H9 (cell line): Measurements from ENCODE around the gene PRDM11. TPM values are rescaled to one million over a fixed set of nuclear protein-coding genes. Genes with fewer than 3 reads are reported as not detected.

ENCODE experiments used
- DNase-seq: peaks from one replicate; pipeline ENCODE4 v3.0.0-alpha.2; 2017
- H2AFZ ChIP-seq: one replicate; pipeline ENCODE4 v1.6.1; 2013; ENCODE audit warnings: mild to moderate bottlenecking, low read length, control low read depth, moderate library complexity
- H2AK5ac ChIP-seq: 2 replicates; pipeline ENCODE4 v1.6.1; 2013; ENCODE audit warnings: low read length, control low read depth, mixed read lengths; ENCODE audit not compliant: insufficient read length
- H2BK120ac ChIP-seq: one replicate; pipeline ENCODE4 v1.6.1; 2013; ENCODE audit warnings: low read depth, mild to moderate bottlenecking, low read length, control low read depth, inconsistent platforms; ENCODE audit not compliant: poor library complexity, severe bottlenecking
- H2BK12ac ChIP-seq: 2 replicates; pipeline ENCODE4 v1.6.1; 2013; ENCODE audit warnings: low read length, control low read depth, mixed read lengths, low read depth; ENCODE audit not compliant: insufficient read length
- H2BK15ac ChIP-seq: 2 replicates; pipeline ENCODE4 v1.6.1; 2013; ENCODE audit warnings: low read depth, low read length, control low read depth
- H2BK20ac ChIP-seq: one replicate; pipeline ENCODE4 v1.6.1; 2013; ENCODE audit warnings: low read depth, mild to moderate bottlenecking, low read length, control low read depth, inconsistent platforms; ENCODE audit not compliant: poor library complexity, severe bottlenecking
- H2BK5ac ChIP-seq: 2 replicates; pipeline ENCODE4 v1.6.1; 2013; ENCODE audit warnings: low read length, control low read depth, mixed read lengths; ENCODE audit not compliant: insufficient read length
- H3K14ac ChIP-seq: 2 replicates; pipeline ENCODE4 v1.6.1; 2013; ENCODE audit warnings: low read length, control low read depth; ENCODE audit not compliant: insufficient read depth
- H3K18ac ChIP-seq: 2 replicates; pipeline ENCODE4 v1.6.1; 2013; ENCODE audit warnings: low read depth, mild to moderate bottlenecking, mixed read lengths, low read length, control low read depth; ENCODE audit not compliant: insufficient read length
- H3K23ac ChIP-seq: 2 replicates; pipeline ENCODE4 v1.6.1; 2013; ENCODE audit warnings: low read length, control low read depth, mixed read lengths, low read depth; ENCODE audit not compliant: insufficient read length
- H3K23me2 ChIP-seq: 2 replicates; pipeline ENCODE4 v1.6.1; 2013; ENCODE audit warnings: low read depth, mild to moderate bottlenecking, mixed read lengths, low read length, control low read depth; ENCODE audit not compliant: insufficient read length, poor library complexity, severe bottlenecking
- H3K27ac ChIP-seq: 2 replicates; pipeline ENCODE4 v1.5.1; 2013; ENCODE audit warnings: low read length, control low read depth, mixed read lengths, low read depth; ENCODE audit not compliant: insufficient read length
- H3K27me3 ChIP-seq: 2 replicates; pipeline ENCODE4 v1.6.1; 2013; ENCODE audit warnings: low read length, control low read depth, inconsistent platforms; ENCODE audit not compliant: insufficient read depth
- H3K4ac ChIP-seq: 2 replicates; pipeline ENCODE4 v1.6.1; 2013; ENCODE audit warnings: low read depth, mild to moderate bottlenecking, control low read depth, inconsistent platforms, low read length, moderate library complexity
- H3K4me1 ChIP-seq: 2 replicates; pipeline ENCODE4 v1.6.1; 2013; ENCODE audit warnings: low read length, control low read depth, inconsistent platforms; ENCODE audit not compliant: insufficient read depth
- H3K4me2 ChIP-seq: 2 replicates; pipeline ENCODE4 v1.6.1; 2013; ENCODE audit warnings: low read length, control low read depth, mixed read lengths; ENCODE audit not compliant: insufficient read length, insufficient read depth
- H3K56ac ChIP-seq: 2 replicates; pipeline ENCODE4 v1.6.1; 2013; ENCODE audit warnings: low read depth, mild to moderate bottlenecking, mixed read lengths, low read length, control low read depth; ENCODE audit not compliant: insufficient read length
- H3K79me1 ChIP-seq: 2 replicates; pipeline ENCODE4 v1.6.1; 2013; ENCODE audit warnings: low read depth, mild to moderate bottlenecking, moderate library complexity, low read length, control low read depth, inconsistent platforms; ENCODE audit not compliant: insufficient read depth, poor library complexity, severe bottlenecking
- H3K79me2 ChIP-seq: 2 replicates; pipeline ENCODE4 v1.6.1; 2013; ENCODE audit warnings: low read length, control low read depth, inconsistent platforms; ENCODE audit not compliant: insufficient read depth
- H3K9ac ChIP-seq: 2 replicates; pipeline ENCODE4 v1.6.1; 2013; ENCODE audit warnings: low read length, control low read depth, mixed read lengths; ENCODE audit not compliant: insufficient read length; ENCODE audit errors: extremely low read depth
- H3K9me3 ChIP-seq: one replicate; pipeline ENCODE4 v1.6.1; 2013; ENCODE audit warnings: low read depth, low read length, inconsistent platforms; ENCODE audit not compliant: control insufficient read depth
- H3T11ph ChIP-seq: one replicate; pipeline ENCODE4 v1.6.1; 2013; ENCODE audit warnings: mild to moderate bottlenecking, low read length, control low read depth, inconsistent platforms
- H4K20me1 ChIP-seq: one replicate; pipeline ENCODE4 v1.6.1; 2013; ENCODE audit not compliant: control insufficient read depth, insufficient read length, insufficient read depth
- H4K5ac ChIP-seq: 2 replicates; pipeline ENCODE4 v1.6.1; 2013; ENCODE audit warnings: low read depth, mild to moderate bottlenecking, mixed read lengths, low read length, control low read depth; ENCODE audit not compliant: insufficient read length
- H4K8ac ChIP-seq: replicated peaks from 2 replicates; pipeline ENCODE4 v1.6.1; 2013; ENCODE audit warnings: low read length, control low read depth, mixed read lengths, low read depth; ENCODE audit not compliant: insufficient read length
- H4K91ac ChIP-seq: 2 replicates; pipeline ENCODE4 v1.6.1; 2013; ENCODE audit warnings: low read depth, mild to moderate bottlenecking, moderate library complexity, mixed read lengths, low read length, control low read depth; ENCODE audit not compliant: insufficient read length
- H3K27ac Mint-ChIP-seq, 3 experiments: 2 replicates in 2 of 3; 3 replicates in 1 of 3; pipeline ENCODE4 v1.8.0; 2020 to 2021; ENCODE audit warnings: mixed read lengths in 3 of 3, mild to moderate bottlenecking in 1 of 3, moderate library complexity in 1 of 3
- H3K27me3 Mint-ChIP-seq: 2 replicates; pipeline ENCODE4 v1.8.0; 2021; ENCODE audit warnings: low read depth, mild to moderate bottlenecking, moderate library complexity, mixed read lengths
- H3K36me3 Mint-ChIP-seq, 3 experiments: 2 replicates in 2 of 3; 3 replicates in 1 of 3; pipeline ENCODE4 v1.8.0; 2020 to 2021; ENCODE audit warnings: low read depth in 3 of 3, mixed read lengths in 3 of 3; ENCODE audit not compliant: insufficient read depth in 1 of 3
- H3K4me1 Mint-ChIP-seq, 2 experiments: 2 replicates each; pipeline ENCODE4 v1.8.0; 2020; ENCODE audit warnings: mixed read lengths in 2 of 2
- H3K4me3 Mint-ChIP-seq, 2 experiments: 2 replicates in 1 of 2; 3 replicates in 1 of 2; pipeline ENCODE4 v1.8.0; 2020 to 2021; ENCODE audit warnings: mild to moderate bottlenecking in 2 of 2, mixed read lengths in 2 of 2, moderate library complexity in 1 of 2
- H3K9me3 Mint-ChIP-seq, 2 experiments: 2 replicates in 1 of 2; 3 replicates in 1 of 2; pipeline ENCODE4 v1.8.0; 2020; ENCODE audit warnings: mild to moderate bottlenecking in 2 of 2, mixed read lengths in 2 of 2, moderate library complexity in 1 of 2
- CTCF ChIP-seq: fragments of 200-600 bp; sonication (generic); conservative IDR thresholded peaks from 3 replicates; pipeline ENCODE4 v1.8.0; 2021; ENCODE audit warnings: antibody characterized with exemption, mild to moderate bottlenecking
- WGBS: extraction: QIAGEN DNeasy Blood & Tissue Kit; methylation state at CpG from one replicate; pipeline ENCODE4 v1.1.7; 2013; ENCODE audit warnings: missing lambda C conversion rate, low lambda C conversion rate, mixed read lengths; ENCODE audit not compliant: insufficient read length; ENCODE audit errors: extremely low coverage; 5-methylcytosine and 5-hydroxymethylcytosine counted together
- total RNA-seq: library from RNA; stranded (reverse); gene quantifications from 2 replicates; pipeline ENCODE4 v1.2.1, GENCODE V29; 2021

PRDM11 gene
- total RNA-seq, 1 experiment from 2014 or later, result 11.5 TPM

GRCh38 chr11:45159781-45160365 lies 13.4 kb downstream of the PRDM11 start:
- H2BK120ac ChIP-seq, result no peak overlapping the region
- no peak overlapping the region for H2AK5ac ChIP-seq
- H4K20me1 ChIP-seq, result no peaks in the 10 kb centered on the region
- no peak overlapping the region for H3K4me3 Mint-ChIP-seq
- no peak overlapping the region for H4K8ac ChIP-seq
- H3K79me1 ChIP-seq, result no peaks in the 10 kb centered on the region
- no peaks in the 10 kb centered on the region for H3K23me2 ChIP-seq
- no peaks in the 10 kb centered on the region for H3K27me3 ChIP-seq
- H3K36me3 Mint-ChIP-seq, result peaks cover 0 to 2% (median 0%) of the 10 kb centered on the region in 3 experiments; a peak in 1 of 7 replicates
- H2BK12ac ChIP-seq, result no peak overlapping the region
- no peak overlapping the region for H2BK20ac ChIP-seq
- H3K56ac ChIP-seq, result no peak overlapping the region
- H3K4me1 ChIP-seq, result no peaks in the 10 kb centered on the region
- H4K91ac ChIP-seq, result no peak overlapping the region
- peaks cover 6 to 10% of the 10 kb centered on the region in 2 experiments for H3K4me1 Mint-ChIP-seq
- no peak overlapping the region for H2AFZ ChIP-seq
- H3K27ac Mint-ChIP-seq, result no peak overlapping the region; a peak in 1 of 7 replicates
- H3K4me2 ChIP-seq, result no peak overlapping the region
- no peaks in the 10 kb centered on the region for H3K9me3 Mint-ChIP-seq
- no peak overlapping the region for H2BK15ac ChIP-seq
- no peaks in the 10 kb centered on the region for H3K27me3 Mint-ChIP-seq
- H3T11ph ChIP-seq, result no peak overlapping the region
- no peak overlapping the region for H3K4ac ChIP-seq
- H3K18ac ChIP-seq, result no peak overlapping the region
- WGBS, result no CpG with 5 or more reads among the region's 3 CpGs
- H3K79me2 ChIP-seq, result peaks cover 2% of the 10 kb centered on the region; the same call in 1 of the 2 replicates
- DNase-seq, result no peak
- H3K27ac ChIP-seq, result no peak overlapping the region
- H3K9me3 ChIP-seq, result no peaks in the 10 kb centered on the region
- H2BK5ac ChIP-seq, result no peak overlapping the region
- H3K9ac ChIP-seq, result no peak overlapping the region
- H3K23ac ChIP-seq, result no peak overlapping the region
- no peak for TF ChIP-seq CTCF
- H3K14ac ChIP-seq, result no peak overlapping the region
- H4K5ac ChIP-seq, result no peak overlapping the region
